ENCODE measurements around the gene IRF6. TPM values are rescaled to one million over a fixed set of nuclear protein-coding genes. Genes with fewer than 3 reads are reported as not detected.

IRF6 gene
- total RNA-seq, 6 experiments from 2014 or later = 24.9 to 33.9 (median 28.9) TPM

GRCh38 chr1:209815490-209815889 lies 9.5 kb upstream of the IRF6 start:
- no peak for DNase-seq
- intact Hi-C loops (cut with DNase I) = no loop called here
- no peak for ATAC-seq
- Histone ChIP-seq H3K4me3 (no peak overlapping the region), H3K4me1 (no peaks in the 10 kb centered on the region), H3K27me3 (no peaks in the 10 kb centered on the region), H3K27ac (no peak overlapping the region), H3K36me3 (no peaks in the 10 kb centered on the region), H3K9me3 (no peaks in the 10 kb centered on the region)
- TF ChIP-seq, protein P1, sequence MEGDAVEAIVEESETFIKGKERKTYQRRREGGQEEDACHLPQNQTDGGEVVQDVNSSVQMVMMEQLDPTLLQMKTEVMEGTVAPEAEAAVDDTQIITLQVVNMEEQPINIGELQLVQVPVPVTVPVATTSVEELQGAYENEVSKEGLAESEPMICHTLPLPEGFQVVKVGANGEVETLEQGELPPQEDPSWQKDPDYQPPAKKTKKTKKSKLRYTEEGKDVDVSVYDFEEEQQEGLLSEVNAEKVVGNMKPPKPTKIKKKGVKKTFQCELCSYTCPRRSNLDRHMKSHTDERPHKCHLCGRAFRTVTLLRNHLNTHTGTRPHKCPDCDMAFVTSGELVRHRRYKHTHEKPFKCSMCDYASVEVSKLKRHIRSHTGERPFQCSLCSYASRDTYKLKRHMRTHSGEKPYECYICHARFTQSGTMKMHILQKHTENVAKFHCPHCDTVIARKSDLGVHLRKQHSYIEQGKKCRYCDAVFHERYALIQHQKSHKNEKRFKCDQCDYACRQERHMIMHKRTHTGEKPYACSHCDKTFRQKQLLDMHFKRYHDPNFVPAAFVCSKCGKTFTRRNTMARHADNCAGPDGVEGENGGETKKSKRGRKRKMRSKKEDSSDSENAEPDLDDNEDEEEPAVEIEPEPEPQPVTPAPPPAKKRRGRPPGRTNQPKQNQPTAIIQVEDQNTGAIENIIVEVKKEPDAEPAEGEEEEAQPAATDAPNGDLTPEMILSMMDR (IDR thresholded peaks at IDR 0.05) = no peak
- TF ChIP-seq POLR2A (IDR thresholded peaks at IDR 0.05) = no peak
- 81% methylated on average over 3 of the region's 3 CpGs for WGBS (ENCODE audit: insufficient coverage, low coverage, low lambda C conversion rate, missing lambda C conversion rate)

GRCh38 chr1:209813902-209814301 lies 8.0 kb upstream of the IRF6 start:
- no peak overlapping the region for H3K27ac ChIP-seq
- TF ChIP-seq POLR2A (IDR thresholded peaks at IDR 0.05) = no peak
- TF ChIP-seq, protein P1 (IDR thresholded peaks at IDR 0.05) = no peak
- H3K4me3 ChIP-seq = no peak overlapping the region
- intact Hi-C loops (cut with DNase I) = no loop called here
- no peak for ATAC-seq
- no peaks in the 10 kb centered on the region for H3K4me1 ChIP-seq
- H3K36me3 ChIP-seq = no peaks in the 10 kb centered on the region
- H3K27me3 ChIP-seq = no peaks in the 10 kb centered on the region
- WGBS (ENCODE audit: insufficient coverage, low coverage, low lambda C conversion rate, missing lambda C conversion rate) = 87% methylated on average over 4 of the region's 4 CpGs
- DNase-seq = no peak
- H3K9me3 ChIP-seq = no peaks in the 10 kb centered on the region

GRCh38 chr1:209810783-209811182 lies 4.8 kb upstream of the IRF6 start:
- no peak overlapping the region for H3K27ac ChIP-seq
- H3K27me3 ChIP-seq = no peaks in the 10 kb centered on the region
- DNase-seq (no peak), ATAC-seq (no peak)
- TF ChIP-seq, protein P1 (IDR thresholded peaks at IDR 0.05) = no peak
- TF ChIP-seq POLR2A (IDR thresholded peaks at IDR 0.05) = no peak
- no peak overlapping the region for H3K4me3 ChIP-seq
- no peaks in the 10 kb centered on the region for H3K9me3 ChIP-seq
- WGBS (ENCODE audit: insufficient coverage, low coverage, low lambda C conversion rate, missing lambda C conversion rate) = 63% methylated on average over 4 of the region's 5 CpGs
- H3K4me1 ChIP-seq = no peaks in the 10 kb centered on the region
- no peaks in the 10 kb centered on the region for H3K36me3 ChIP-seq
- intact Hi-C loops (cut with DNase I) = no loop called here

GRCh38 chr1:209809611-209810010 lies 3.7 kb upstream of the IRF6 start:
- intact Hi-C loops (cut with DNase I) = no loop called here

More at GRCh38 chr1:209809611-209810010, 3.7 kb upstream of the IRF6 start:
- Histone ChIP-seq H3K27me3 (no peaks in the 10 kb centered on the region), H3K27ac (no peak overlapping the region), H3K36me3 (no peaks in the 10 kb centered on the region), H3K9me3 (no peaks in the 10 kb centered on the region), H3K4me3 (no peak overlapping the region), H3K4me1 (no peaks in the 10 kb centered on the region)
- TF ChIP-seq, protein P1 (IDR thresholded peaks at IDR 0.05) = no peak
- no peak for TF ChIP-seq POLR2A (IDR thresholded peaks at IDR 0.05)
- ATAC-seq (no peak), DNase-seq (no peak)
- WGBS (ENCODE audit: insufficient coverage, low coverage, low lambda C conversion rate, missing lambda C conversion rate) = 83% methylated on average over 4 of the region's 4 CpGs

Data from right lobe of liver (tissue), 6 donors.